GM12878 (cell line): Measurements from ENCODE around the gene PRSS56.

Experiments
- CEBPB ChIP-seq, 2 experiments: fragments of 150-350 bp in 1 of 2; IDR thresholded peaks; 2 replicates each; pipeline ENCODE4 v1.6.1; 2012 to 2014; ENCODE audit warnings: low read depth in 2 of 2, low read length in 2 of 2, borderline replicate concordance in 1 of 2, inconsistent platforms in 1 of 2
- CHD2 ChIP-seq: IDR thresholded peaks from 2 replicates; pipeline ENCODE4 v1.6.1; 2011; ENCODE audit warnings: low read depth, low read length, improper control_type of control experiment, borderline replicate concordance
- CHD4 ChIP-seq: fragments of 200-600 bp; sonication (generic); IDR thresholded peaks from 2 replicates; pipeline ENCODE4 v1.6.1; 2016; ENCODE audit warnings: mild to moderate bottlenecking
- CTCF ChIP-seq, 3 experiments: IDR thresholded peaks in 2 of 3; conservative IDR thresholded peaks in 1 of 3; 2 replicates each; pipeline ENCODE4 v1.5.1; 2011; ENCODE audit warnings: low read depth in 3 of 3, low read length in 3 of 3, mild to moderate bottlenecking in 3 of 3, control low read depth in 2 of 3, moderate library complexity in 2 of 3, inconsistent platforms in 1 of 3, mixed read lengths in 1 of 3; ENCODE audit not compliant: control insufficient read depth in 2 of 3, insufficient read depth in 1 of 3; ENCODE audit errors: extremely low read depth in 1 of 3
- ESRRA ChIP-seq: IDR thresholded peaks from 2 replicates; pipeline ENCODE4 v1.6.1; 2012; ENCODE audit warnings: mild to moderate bottlenecking, low read length, improper control_type of control experiment
- EZH2 ChIP-seq: IDR thresholded peaks from 2 replicates; pipeline ENCODE4 v1.6.1; 2012; ENCODE audit warnings: low read depth, mild to moderate bottlenecking, control low read depth, inconsistent platforms, low read length, borderline replicate concordance; ENCODE audit not compliant: control insufficient read depth
- POLR2A ChIP-seq: IDR thresholded peaks from 2 replicates; pipeline ENCODE4 v1.6.1; 2011; ENCODE audit warnings: low read depth, mild to moderate bottlenecking, low read length
- POLR2AphosphoS5 ChIP-seq: IDR thresholded peaks from 2 replicates; pipeline ENCODE4 v1.6.1; 2011; ENCODE audit warnings: mild to moderate bottlenecking, low read length, inconsistent platforms
- POU2F2 ChIP-seq: IDR thresholded peaks from 3 replicates; pipeline ENCODE4 v1.6.1; 2011; ENCODE audit warnings: low read depth, mild to moderate bottlenecking, low read length, borderline replicate concordance
- RAD21 ChIP-seq: IDR thresholded peaks from 2 replicates; pipeline ENCODE4 v1.6.1; 2011; ENCODE audit warnings: mild to moderate bottlenecking, low read depth, low read length, moderate library complexity; ENCODE audit not compliant: insufficient read depth
- RAD51 ChIP-seq: fragments of 450-650 bp; IDR thresholded peaks from 2 replicates; pipeline ENCODE4 v1.6.1; 2016; ENCODE audit warnings: moderate library complexity, mild to moderate bottlenecking, inconsistent platforms
- STAT1 ChIP-seq: fragments of 450-650 bp; conservative IDR thresholded peaks from 2 replicates; pipeline ENCODE4 v1.6.1; 2014; ENCODE audit warnings: antibody characterized with exemption, mild to moderate bottlenecking
- YY1 ChIP-seq: IDR thresholded peaks from 2 replicates; pipeline ENCODE4 v1.6.1; 2011; ENCODE audit warnings: low read depth, mild to moderate bottlenecking, low read length

DNA sequence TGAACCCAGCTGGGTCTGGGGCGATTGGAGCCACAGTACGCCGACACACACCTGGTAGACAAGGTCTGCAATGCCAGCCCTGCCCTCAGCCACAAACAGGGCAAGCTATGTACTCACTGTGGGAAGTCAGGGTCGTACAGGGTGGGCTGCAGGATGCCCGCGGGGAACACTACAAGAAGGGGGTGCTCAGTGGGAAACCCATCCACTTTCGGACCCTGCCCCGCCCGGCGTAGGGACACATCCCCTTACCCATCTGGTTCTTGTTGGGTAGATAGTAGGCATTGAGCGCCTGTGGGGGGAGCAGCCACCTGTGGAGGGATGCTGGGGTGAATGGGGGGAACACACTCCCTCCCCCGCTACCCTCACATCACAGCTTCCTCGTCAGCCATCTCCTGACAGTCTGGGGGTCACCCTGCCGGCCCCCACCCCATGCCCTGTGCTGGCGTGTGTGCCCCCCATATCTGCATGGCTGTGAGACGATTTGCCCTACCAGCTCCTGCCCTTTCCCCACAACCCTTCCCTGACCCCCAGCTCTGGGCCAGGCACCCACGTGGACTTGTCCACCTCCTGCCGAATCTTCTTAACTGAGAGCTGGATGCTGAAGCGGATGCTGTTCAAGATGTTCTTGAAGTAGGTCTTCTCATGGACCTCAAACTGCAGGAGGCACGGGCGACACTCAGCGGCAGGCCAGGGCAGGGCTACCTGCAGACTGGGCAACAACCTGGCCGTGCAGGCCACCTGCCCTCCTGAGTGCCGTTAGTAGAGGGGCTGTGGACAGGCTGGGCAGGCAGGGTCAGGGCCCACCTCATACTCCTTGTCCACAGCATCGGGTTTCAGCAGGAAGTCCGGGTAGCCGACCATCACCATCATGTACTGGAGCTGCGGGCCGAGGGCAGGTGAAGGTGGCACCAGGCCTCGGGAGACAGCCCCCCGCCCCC, 37.6 kb upstream of the PRSS56 start:
- TF ChIP-seq ESRRA (no peak), CTCF (IDR thresholded peaks at IDR 0.05 in 2 of 3, conservative IDR thresholded peaks at IDR 0.05 in 1 of 3; ENCODE audit: control insufficient read depth in 2 of 3, extremely low read depth in 1 of 3, insufficient read depth in 1 of 3, low read depth in 3 of 3, low read length in 3 of 3) (no peak), STAT1 (no peak), CHD2 (no peak), CEBPB (IDR thresholded peaks at IDR 0.05; ENCODE audit: borderline replicate concordance in 1 of 2, low read depth in 2 of 2, low read length in 2 of 2) (no peak), EZH2 (no peak), RAD51 (no peak), POU2F2 (no peak), POLR2A (no peak), RAD21 (no peak), YY1 (no peak), POLR2AphosphoS5 (no peak), CHD4 (no peak)
